Fibroblast of pulmonary artery (primary cell): ENCODE results near the gene PRLH.

Experiments used
- DNase-seq: peaks from one replicate; pipeline ENCODE4 v3.0.0-alpha.2; 2010; ENCODE audit warnings: low read depth
- H3K4me3 ChIP-seq: replicated peaks from 2 replicates; pipeline ENCODE4 v1.5.1; 2011; ENCODE audit warnings: low read depth, mild to moderate bottlenecking, control low read depth, low read length, moderate library complexity
- TF ChIP-seq, protein P1 (sequence below): IDR thresholded peaks from 2 replicates; pipeline ENCODE4 v1.5.1; 2011; ENCODE audit warnings: mild to moderate bottlenecking, control low read depth, low read length, inconsistent platforms; ENCODE audit errors: missing control alignments

Gene PRLH

DNA sequence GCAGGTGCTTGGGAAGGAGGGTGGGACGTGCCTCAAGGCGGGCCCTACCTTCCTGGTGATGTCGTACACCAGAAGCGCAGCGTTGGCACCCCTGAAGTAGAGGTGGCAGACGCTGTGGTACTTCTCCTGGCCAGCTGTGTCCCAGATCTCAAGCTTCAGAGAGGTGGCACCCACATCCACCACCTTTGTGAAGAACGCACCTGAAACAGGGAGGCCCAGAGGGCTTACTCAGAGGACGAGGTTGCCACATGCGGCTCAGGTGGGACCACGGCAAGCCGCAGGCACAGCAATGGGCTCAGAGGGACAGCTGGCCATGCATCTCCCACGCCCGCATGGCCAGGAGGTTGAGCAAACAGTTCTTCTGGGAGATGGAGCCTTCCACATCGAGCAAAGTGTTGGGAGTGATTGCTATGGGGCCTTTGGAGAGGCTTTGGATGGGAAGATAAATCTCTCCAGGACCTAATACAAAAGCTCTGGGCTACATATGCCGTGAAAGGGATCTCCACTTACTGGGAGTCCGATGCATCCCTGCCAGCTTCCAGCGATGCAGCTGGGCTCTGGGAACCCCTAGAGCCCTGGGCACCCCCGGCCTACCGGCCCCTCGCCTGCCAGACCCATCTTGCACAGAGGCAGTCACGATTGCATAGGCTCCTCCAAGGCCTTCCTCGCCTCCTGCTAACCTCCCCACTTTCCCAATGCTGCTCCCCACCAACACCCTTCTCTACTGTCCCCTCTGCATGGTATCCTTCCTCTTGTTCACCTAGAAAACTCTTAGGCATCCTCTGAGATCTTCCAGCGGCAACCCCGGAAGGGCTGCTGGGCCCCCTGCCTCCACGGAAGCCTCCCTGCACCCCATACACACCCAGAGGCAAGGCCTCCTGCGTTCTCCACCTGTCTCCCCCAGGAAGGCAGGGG, 11.8 kb downstream of the PRLH start:
- TF ChIP-seq, protein P1, sequence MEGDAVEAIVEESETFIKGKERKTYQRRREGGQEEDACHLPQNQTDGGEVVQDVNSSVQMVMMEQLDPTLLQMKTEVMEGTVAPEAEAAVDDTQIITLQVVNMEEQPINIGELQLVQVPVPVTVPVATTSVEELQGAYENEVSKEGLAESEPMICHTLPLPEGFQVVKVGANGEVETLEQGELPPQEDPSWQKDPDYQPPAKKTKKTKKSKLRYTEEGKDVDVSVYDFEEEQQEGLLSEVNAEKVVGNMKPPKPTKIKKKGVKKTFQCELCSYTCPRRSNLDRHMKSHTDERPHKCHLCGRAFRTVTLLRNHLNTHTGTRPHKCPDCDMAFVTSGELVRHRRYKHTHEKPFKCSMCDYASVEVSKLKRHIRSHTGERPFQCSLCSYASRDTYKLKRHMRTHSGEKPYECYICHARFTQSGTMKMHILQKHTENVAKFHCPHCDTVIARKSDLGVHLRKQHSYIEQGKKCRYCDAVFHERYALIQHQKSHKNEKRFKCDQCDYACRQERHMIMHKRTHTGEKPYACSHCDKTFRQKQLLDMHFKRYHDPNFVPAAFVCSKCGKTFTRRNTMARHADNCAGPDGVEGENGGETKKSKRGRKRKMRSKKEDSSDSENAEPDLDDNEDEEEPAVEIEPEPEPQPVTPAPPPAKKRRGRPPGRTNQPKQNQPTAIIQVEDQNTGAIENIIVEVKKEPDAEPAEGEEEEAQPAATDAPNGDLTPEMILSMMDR: no peak
- DNase-seq: no peak
- H3K4me3 ChIP-seq: no peak overlapping the region

DNA sequence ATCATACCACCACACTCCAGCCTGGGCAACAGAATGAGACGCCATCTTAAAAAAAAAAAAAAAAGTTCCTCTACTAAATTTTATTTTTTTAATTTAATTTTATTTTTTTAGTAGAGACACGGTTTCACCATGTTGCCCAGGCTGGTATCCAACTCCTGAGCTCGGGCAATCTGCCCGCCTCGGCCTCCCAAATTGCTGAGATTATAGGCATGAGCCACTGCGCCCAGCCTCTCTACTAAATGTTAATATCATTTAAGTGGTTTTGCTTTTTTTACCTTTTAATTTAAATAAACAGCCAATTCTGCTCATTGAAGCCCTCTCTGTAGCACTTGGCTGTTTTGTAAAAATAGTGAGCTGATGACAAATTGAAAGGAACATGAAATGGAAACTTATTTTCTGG, 15.0 kb downstream of the PRLH start:
- TF ChIP-seq, protein P1: no peak
- H3K4me3 ChIP-seq: no peak overlapping the region
- no peak for DNase-seq

DNA sequence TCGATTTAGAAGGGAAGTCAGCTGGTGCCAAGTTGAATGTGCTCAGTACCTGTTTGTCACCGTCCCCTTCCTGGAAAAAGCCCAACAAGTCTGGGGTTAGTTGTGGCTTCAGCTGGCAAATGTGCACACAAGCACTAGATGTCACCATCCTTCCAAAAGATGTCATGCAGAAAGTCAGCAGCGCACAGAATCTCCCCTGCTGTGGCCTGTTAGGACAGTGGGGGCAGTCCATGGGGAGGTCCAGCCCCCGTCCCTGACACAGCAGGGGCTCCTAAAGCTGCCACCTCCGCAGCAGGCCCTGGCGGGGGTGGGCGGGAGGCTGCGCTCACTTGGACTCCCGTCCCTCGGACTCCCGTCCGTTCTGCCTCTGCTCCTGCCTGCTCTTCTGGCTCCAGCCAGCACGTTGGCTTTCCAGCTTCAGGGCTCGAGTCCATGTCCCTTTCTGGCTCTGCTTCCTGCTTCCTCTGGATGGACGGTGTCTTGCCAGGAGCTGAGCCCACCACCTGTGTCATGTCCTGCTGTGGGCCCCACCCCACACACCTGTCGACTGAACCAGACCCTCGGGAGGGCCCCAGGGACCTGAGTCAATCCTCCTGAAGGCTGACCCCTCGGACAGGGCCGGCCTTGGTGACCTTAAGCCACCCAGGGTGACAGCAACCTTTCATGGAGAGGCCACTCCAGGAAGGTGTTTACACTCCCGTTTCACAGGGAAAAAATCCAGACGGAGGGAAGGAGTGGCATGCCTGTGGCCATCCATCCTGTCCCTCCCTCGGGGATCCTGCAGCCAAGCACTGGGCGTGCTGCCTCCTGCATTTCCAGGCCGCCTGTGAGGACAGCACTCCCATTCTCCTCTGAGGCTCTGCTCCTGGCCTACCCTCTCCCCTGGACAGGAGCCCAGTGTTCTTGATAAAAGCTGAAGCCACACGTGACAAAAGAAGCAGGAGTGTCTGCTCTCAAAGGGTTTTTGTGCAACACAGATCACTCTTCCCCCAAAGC, 15.7 kb downstream of the PRLH start:
- TF ChIP-seq, protein P1: peak; percentile 54
- peak; percentile 90 for DNase-seq
- H3K4me3 ChIP-seq: no peak overlapping the region

DNA sequence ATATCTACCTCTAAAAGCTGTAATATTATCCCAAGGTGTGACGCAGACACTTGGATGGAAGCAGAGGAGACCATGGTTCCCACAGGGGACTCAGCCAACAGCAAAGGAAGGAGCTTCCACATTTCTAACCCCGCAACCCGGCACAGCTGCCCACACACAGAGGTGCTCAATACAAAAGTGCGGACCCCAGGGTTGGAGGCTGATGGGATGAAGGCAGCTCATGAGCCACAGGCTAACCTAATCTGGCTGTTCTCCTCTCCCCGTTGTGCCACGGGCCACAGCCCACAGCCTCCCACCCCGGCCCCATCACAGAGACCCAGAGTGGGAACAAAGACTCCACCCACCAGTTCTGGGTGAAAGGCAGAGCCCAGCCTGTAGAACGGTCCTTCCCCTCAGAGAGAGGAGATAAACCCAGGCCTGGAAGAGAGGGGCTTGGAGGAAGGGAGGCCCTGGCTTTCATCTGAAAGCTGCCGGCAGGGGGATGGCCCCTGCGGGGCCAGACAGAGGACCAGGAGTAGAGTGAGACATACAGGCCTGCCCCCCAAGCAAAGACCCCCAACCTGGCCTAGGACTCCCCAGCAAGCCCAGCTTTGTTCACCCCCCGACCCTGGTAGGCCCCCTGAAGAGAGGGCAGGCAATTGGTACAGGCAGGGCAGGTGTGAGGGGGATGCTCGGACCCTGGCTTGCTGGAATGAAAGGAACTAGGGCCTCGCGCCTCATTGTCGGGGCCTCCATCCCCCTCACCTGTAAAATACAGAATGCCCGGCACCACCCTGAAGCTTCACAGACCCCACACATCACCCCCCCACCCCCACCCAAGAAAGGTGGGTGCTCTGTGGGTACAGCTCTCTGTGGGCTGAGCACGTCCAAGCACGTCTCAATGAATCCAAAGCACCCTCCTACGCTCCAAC, 17.3 kb downstream of the PRLH start:
- TF ChIP-seq, protein P1: no peak
- no peak overlapping the region for H3K4me3 ChIP-seq
- DNase-seq: no peak

DNA sequence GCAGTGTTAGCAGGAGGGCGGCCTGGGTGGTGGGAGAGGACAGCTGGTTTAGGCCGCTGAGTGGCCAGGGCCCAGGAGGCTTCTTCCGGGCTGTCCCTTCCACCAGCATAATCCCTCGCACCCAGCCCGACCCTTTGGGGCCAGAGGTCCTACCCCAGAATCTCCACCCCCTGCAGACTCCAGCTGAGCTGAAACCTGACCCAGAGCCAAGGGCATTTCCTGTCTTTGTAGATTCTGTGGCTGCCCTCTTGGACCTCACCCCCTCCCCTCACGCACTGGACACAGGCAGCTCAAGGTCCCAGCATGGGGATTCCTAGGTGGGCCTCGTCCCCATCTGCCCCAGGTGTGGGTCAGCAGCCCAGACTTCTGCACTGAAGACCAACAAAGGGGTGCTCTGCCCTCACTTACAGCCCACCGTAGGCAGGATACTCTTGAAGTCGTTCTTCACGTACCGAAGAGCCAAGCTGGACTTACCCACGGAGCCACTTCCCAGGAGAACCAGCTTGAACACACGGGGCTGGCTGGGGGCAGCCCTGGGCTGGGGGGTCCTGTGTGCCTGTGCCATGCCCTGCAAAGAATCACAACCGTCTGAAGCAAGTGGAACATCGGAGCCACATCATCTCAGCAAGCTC, 19.3 kb downstream of the PRLH start:
- DNase-seq: no peak
- H3K4me3 ChIP-seq: no peak overlapping the region
- TF ChIP-seq, protein P1: no peak
